Myocyte (in vitro differentiated cells): ENCODE measurements around the gene ADAM17. TPM values are rescaled to one million over a fixed set of nuclear protein-coding genes. Genes with fewer than 3 reads are reported as not detected.
"Not testable (repeated sequence)": the region's sequence is repeated elsewhere in the genome, so short reads cannot be mapped to it uniquely, and the experiment has no call there.

Experiments
- DNase-seq: peaks from one replicate; pipeline ENCODE4 v3.0.0-alpha.2; 2012; ENCODE audit warnings: low read depth
- polyA plus RNA-seq: library from polyadenylated mRNA; unstranded; fragments of >200 nt; gene quantifications from one replicate; pipeline ENCODE4 v1.2.1, GENCODE V29; 2012; ENCODE audit warnings: missing spikeins
- total RNA-seq: library from RNA; depleted of rRNA; stranded (reverse); fragments of >200 nt; gene quantifications from 2 replicates; pipeline ENCODE4 v1.2.3, GENCODE V29; 2014

The ADAM17 gene
- 45.7 and 64.9 TPM in 2 replicates for total RNA-seq
- polyA plus RNA-seq: 35.0 TPM

DNA sequence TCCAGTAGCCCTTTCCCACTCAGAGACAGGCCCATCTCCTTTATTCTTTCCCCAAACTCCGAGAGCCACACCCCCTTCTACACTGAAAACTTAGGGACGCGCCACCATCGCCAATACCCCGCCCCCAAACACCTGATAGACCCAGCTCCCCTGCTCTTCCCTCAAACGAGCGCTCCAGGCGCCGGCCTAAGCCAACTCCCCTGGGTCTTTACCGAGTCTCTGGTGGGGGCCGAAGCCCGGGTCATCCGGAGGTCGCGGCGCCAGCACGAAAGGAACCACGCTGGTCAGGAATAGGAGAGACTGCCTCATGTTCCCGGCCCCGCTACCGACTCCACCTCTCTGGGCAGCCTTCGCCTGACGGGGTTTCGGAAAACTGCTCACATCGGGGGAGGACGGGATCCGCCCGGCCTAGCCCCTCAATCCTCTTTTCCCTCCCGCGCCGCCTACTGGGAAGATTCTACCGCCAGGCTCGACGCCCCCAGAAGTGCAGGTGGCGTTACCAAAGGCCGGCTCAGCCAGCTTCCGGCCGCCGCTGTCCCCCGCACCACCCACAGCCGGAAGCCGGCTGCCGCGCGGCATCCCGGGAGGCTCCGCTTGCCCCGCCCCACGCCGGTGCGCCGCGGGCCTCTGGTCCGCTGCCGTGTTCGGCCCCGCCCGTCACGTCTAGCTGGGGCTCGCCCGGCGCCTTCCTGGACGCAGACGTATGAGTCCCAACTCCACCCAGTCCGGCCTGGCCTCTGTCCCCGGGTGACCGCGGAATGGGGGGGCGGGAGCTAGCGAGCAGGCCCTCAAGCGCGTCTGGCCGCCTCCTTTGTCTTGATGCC lies at the start of gene ADAM17:
ADAM17 (minus strand) TSS at position 534 of the 824 bp plus-strand sequence; CDS start at position 309, 225 bp downstream.
- DNase-seq: peak; percentile 97

DNA sequence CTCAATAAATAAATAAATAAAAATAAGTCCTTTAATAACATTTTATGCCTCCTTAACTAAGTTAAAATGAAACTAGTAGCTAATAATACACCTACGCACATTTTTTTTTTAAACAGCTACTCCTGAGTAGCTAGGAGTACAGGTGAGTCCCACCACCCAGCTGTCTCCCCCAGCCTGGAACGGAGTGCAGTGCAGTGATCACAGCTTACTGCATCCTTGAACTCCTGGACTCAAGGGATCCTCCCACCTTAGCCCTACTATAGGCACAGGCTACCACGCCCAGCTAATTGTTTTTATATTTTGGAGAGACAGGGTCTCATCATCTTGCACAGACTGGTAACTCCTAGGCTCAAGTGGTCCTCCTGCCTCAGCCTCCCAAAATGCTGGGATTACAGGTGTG lies 46.8 kb upstream of the ADAM17 start:
- DNase-seq: no peak

DNA sequence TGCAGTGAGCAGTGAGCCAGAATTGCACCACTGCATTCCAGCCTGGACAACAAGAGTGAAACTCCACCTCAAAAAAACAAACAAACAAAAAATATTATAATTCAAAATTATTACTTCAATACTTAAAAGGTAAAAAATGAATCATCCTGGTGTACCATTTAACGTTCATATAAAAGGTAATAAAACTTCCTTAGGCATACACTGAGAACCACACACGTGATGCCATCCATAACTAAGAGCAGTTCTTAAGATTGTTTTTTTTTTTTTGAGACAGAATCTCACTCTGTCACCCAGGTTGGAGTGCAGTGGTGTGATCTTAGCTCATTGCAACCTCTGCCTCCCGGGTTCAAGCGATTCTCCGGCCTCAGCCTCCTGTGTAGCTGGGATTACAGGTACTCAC lies 45.8 kb upstream of the ADAM17 start:
- no peak for DNase-seq

DNA sequence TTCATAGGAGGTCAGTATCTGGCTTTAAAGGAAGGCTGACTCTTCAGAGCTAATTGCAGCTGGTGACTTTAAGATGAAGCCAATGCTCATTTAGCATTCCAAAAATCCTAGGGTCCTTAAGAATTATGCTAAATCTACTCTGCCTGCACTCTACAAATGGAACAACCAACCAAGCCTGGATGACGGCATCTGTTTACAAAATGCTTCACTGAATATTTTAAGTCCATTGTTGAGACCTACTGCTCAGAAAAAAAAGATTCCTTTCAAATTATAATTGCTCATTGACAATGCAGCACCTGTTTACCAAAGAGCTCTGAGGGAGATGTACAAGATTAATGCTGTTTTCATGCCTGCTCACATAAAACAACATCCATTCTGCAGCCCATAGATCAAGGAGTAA lies 43.8 kb upstream of the ADAM17 start:
- DNase-seq: no peak

DNA sequence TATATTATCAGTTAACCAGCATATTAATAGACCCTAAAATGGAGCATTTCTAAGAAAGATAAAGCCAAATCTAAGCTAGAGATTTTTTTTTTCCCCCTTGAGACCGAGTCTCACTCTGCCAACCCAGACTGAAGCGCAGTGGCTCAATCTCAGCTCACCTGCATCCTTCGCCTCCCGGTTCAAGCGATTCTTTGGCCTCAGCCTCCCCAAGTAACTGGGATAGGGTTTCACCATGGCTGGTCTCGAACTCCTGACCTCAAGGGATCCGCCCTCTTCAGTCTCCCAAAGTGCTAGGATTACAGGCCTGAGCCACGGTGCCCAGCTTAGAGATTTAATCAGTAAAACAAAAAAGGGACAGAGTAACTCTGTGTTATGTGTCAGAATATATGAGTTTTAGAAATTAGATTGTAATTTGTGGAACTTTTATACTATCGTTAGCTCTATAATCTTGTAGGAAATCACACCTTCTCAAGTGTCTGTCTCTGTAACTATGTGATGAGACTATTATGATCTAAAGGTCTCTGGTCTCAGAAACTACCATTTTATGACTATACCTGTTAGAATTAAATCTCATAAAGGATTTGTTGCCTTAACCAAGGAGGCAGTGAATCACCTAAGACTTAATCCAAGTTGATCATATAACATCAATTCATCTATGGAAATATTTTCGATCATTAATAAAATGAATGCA lies 41.1 kb upstream of the ADAM17 start:
- no peak for DNase-seq

DNA sequence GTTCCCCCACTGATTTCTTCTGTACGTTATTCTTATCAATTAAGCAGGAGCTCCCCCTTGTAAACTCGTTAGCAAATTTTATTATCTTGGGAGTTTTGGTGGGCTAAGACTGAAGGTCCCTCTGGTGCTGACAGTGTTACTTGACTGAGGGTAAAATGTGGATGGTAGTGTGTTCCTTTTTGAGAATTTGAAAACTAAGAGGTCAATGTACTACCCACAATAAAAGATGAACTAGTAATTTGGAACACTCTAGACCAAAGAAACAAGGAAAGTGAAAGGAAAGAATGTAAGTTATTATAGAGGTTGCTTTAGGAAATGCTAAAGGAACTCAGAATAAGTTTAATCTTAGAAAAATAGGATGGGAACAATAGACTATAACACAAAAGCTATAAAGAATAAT lies 40.1 kb upstream of the ADAM17 start:
- no peak for DNase-seq

DNA sequence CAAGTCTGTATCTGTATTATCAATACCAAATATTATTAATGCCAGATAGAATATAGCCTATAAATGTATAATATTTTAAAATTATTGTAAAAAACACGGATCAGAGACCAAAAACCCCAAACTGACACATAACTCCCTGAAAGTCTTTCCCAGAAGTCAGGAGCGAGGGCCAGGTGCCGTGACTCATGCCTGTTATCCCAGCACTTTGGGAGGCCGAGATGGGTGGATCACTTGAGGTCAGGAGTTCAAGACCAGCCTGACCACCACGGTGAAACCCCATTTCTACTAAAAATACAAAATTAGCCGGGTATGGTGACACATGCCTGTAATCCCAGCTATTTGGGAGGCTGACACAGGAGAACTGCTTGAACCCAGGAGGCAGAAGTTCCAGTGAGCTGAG lies 39.6 kb upstream of the ADAM17 start:
- peak; percentile 60 for DNase-seq

DNA sequence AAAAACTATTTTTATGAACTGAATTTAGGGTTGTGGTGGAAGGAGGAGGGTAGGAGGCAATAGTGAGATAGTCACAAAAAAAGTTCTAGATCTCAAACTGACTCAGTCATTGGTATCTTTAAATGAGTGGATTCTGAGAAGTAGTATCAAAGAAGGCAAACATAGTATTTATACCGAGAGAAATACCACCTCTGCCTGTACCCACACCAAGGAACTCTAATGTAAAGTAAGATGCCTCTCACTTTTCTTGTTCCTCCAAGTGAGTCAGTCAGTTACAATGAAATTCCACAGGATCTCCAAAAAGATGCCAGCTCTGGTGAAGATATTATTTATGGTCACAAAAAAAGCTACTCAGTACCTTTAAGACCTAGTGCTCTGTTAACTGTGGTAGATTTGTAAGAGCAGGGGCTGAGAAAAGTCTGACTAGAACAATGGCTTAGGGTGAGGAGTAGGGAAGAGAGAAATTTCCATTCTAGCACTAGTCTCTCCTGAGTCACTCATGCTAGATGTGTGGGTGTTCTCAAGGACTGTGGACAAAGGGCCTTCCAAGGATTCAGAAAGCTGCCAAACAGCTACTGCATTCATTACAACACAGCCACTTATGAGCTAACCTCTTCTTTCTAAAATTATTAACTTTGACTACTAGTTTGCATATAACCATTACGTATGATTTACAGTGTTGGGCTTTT lies 38.9 kb upstream of the ADAM17 start:
- DNase-seq: peak; percentile 71

DNA sequence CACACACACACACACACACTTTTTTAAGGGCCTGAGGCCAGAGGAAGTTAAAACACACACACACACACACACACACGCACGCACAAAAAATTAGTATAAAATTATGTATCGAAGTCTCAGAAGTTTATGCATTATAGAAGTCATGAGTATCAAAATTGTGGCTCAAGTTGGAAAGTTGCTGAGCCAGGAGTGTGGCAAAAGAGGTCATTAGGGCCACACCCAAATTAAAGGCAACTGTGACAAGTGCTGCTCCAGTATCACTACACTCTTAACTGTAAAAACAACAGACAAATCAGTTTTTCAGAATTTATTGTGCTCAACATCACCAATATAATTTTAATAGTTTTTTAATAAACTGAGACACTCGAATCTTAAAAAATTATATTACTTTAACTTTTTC lies 38.3 kb upstream of the ADAM17 start:
- DNase-seq: peak; percentile 50

DNA sequence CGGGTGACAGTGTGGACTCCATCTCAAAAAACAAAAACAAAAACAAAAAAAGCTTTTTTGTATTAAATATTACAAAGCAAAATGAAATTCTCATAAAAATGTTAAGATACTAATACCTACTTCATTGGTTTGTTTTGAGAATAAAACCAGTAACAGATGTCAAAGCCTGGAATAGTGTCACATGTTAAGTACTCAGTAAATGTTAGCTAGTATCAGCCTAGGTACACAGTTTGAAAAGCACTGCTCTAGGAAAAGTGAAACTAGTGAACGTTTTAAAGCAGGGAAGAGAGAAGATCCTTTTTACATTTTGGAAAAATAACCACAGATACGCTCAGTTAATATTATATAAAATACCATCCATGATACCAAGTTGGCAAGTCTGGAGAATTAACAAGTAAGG lies 37.1 kb upstream of the ADAM17 start:
- DNase-seq: no peak

DNA sequence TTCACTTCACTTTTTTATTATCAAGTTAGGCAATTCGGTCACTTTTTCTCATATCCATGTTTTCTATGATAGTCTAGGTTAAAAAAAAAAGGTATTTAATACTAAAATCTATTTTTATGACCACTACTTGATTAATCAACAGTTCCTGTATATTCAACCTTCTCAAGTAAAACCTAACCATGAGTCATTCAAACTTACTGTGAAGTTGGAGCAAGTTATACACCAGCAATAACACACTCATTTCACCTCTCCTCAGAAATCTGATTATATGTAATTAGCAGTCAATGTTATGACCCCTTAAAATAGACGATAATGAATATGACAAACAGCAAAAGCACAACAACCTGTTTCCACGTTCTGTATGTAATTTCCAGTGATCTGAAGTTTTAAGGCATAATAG lies 35.0 kb upstream of the ADAM17 start:
- no peak for DNase-seq

DNA sequence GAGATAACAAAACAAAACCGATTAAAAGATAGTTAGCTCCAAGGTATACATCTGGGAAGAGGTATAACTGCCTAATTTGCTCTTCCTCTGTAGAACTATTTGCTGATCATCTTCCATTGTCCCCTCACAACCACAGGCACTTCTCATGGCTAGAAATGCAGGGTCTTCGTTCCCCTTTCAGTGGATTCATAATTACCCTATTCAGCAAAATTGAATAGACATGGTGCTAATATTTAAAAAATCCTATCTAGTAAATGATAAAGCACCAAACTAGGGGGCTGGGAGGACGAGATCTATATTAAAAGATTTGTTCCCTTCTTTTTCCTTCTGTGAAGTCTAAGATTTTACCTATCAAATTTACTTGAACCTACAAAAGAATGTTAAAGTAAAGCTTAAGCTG lies 30.8 kb upstream of the ADAM17 start:
- no peak for DNase-seq

DNA sequence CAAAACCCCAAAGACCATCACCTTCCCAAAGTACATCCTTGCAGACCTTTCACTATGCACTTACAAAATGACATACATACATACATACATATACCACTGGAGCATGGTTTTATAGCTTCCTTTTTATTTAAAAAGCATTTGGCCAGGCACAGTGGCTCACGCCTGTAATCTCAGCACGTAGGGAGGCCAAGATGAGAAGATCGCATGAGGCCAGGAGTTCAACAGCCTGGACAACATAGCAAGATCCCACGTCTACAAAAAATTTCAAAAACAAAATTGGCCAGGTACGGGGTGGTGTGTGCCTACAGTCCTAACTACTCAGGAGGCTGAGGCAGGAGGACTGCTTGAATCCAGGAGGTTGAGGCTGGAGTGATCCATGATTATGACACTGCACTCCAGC lies 29.9 kb upstream of the ADAM17 start:
- DNase-seq: no peak

DNA sequence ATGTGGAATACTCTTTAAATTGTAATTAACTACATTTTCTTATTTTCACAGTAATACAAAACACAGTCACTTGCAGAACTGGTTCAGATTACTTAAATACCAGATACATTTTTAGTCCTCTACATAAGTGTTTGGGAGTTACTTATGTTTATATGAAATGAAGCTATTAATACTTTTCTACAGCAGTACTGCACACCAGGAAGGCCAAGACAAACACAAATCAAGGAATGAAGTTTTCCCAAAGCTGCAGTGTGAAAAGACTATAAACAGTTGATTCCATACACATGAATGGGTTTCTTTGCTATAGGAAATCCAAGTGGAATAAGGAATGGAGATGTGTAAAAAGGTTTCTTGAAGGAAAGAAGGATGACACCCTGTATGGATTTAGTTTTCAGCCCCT lies 29.3 kb upstream of the ADAM17 start:
- not testable (repeated sequence) for DNase-seq

DNA sequence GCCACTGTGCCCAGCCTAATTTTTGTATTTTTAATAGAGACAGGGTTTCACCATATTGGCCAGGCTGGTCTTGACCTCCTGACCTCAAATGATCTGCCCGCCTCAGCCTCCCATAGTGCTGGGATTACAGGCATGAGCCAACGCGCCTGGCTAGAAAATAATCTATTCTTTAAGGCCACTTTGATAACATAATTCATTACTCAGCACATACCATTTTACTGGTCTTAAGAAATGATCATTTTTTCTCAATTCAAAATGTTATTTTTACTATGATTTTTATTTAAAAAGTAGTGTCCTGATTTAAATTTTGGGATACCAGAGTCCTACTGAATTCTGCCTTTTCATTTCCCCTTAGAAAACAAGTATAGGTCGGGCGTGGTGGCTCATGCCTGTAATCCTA lies 27.0 kb upstream of the ADAM17 start:
- DNase-seq: no peak

DNA sequence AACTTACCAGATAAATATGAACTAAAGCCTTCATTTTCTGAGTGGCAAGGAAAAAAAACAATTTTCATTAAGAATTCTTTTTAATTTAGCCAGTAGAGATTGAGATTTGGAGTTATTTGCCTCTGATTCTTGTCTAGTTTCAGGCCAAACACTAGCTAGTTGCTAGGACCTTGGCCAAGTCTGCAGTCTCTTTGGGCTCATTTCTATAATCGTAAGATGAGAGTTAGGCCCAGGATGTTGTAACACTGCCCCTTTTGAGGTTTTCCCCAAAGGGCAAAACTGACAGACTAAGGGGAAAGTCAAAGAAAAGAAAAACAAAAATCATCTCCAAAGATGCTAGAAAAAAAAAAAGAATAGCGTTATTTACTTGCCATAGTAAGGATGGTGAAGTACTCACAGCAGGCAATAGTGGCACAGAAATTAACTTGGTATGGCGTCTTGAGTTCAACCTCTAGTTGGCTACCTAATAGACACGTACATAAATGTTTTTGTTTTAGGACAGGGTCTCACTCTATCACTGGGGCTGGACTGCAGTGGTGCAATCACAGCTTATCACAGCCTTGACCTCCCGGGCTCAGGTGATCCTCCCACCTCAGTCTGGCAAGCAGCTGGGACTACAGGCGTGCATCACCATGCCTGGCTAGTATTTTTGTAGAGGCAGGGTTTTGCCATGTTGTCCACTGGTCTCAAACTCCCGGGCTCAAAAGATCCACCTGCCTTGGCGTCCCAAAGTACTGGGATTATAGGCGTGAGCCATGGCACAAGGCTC lies 23.0 kb upstream of the ADAM17 start:
- DNase-seq: no peak

DNA sequence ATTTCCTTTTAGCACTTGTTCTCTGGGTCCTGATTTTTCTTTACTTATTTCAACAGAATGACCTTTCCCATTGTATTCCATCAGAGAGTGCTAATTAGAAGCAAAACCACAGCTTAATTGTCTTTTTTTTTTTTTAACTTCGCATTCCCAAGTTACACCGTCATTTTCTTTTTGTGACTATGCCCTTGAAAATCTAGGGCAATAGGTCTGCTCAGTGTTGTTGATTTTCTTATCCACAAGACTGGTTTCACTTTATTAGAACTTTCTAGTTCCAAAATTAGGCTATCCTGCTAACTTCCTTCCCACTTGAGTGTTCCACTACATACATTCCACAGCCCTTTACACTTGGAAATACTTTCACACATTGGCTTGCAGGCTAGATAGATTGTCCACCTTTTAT lies 18.7 kb upstream of the ADAM17 start:
- DNase-seq: no peak

DNA sequence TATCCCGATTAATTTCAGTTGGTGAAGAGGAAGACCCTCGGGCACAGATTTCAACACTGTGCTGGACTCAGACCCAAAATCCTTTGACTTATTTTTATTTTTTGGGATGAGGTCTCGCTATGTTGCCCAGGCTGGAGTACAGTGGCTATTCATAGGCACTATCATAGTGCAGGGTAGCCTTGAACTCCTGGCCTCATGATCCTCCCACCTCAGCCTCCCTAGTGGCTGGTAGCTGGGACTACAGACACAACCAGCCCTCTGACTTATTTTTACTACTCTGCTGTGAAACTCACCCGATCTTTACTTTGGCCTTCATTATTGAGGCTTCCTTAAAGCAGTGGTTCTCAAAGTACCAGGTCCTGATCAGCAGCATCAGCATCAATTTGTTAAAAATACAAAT lies 18.2 kb upstream of the ADAM17 start:
- DNase-seq: no peak

DNA sequence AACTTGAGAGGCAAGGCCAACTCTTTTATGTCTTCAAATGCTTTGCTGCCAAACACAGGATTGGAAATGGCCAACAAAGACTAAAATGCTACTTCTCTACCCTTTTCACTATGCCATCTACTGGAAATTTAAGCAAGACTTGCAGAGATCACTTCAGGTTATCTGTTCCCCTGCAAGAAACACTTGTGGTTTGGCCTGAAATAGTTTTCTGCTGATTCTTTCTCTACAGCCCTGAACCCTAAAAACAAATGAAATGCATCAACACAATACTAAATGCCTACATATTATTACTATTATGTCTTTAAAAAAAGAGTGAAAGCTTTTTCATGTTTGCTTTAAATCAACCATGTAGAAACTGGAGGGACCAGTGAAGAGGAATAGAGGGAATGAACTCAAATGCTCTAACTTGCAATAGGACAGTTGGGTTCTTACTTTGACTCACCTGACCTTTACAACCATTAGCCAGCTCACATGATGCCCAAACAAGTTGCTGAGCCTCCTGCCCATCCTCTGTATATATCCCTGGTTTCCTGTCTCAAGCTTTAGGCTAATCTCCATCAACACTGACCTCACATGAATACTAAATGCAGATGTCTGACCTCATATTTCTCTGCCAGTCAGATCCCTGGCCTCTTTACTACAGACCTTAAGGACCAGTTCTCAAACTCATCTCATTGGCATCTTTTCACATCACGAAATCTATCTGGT lies 17.5 kb upstream of the ADAM17 start:
- DNase-seq: peak; percentile 26

DNA sequence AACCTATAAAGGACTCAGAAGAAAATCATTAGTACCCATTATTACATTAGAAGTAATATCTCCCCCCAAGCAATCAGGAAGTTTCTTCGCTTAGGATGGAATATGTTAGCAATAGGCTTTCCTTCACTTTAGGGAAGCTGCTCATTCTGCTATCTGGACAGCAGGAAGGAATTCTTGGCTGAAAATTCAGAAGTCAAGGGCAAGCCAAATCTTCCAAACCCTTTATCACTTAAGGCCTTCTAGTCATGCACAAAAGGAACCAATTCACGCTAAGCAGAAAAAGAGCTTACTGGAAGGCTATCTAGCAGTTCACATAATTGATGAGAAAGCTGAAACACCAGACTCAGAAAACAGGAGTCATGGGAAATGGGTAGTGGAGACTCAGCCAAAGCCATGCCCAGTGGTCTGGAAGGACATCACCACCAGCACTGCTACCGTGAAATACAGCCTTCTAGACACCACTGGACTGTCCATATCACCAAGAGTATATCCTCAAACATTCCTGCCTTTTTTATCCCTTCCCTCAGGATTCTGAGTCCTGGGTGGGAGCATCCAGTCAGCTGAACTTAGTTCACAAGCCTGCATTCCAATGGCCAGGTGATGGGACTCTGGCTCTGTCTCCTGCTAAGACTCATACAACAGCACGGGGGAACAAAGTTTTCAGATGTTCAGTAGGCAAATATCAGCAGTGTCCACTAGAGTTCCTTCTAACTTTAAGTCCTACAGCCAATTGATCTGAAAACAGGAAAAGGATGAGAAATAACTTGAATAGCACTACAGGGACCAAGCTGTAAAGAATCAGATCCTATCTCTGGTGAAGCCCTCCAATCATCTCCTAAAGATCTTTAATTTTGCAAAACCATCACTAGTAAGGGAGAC lies 14.8 kb upstream of the ADAM17 start:
- no peak for DNase-seq
